Activated CD4-positive, alpha-beta T cell treated with anti-CD3 and anti-CD28 coated beads, Interleukin-2, Interleukin-6, amounts not matched to agents 100 ng/mL and 50 ng/mL, durations not matched to agents 16 hours and 8 hours (primary cell): ENCODE measurements around the gene RNU6-1.

Experiments
- DNase-seq: peaks from one replicate; pipeline ENCODE4 v3.0.0-alpha.2; 2020

Gene RNU6-1

DNA sequence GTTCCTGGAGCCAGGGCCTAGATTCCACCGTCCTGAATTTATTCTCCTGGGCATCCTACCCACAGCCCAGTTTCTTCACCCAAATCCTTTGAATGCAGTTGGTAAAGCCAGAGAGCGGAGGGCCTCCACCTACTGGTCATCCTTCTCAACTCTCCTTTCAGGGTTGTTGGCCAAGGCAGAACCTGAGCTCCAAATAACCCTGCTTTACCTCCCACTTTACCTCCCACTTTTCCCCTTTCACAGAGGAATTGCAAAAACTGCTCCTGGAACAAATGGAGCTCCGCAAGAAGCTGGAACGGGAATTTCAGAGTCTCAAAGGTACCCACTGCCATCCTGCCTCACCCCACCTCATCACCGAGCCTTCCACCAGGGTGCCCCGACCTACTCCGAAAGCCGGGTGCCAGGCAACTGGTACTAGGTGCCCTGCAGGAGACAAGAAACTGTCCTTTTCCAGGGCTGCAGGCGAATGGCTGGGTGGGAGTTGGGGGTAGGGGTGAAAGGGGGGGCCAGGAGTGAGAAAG, 7.8 kb downstream of the RNU6-1 start:
- DNase-seq: no peak

DNA sequence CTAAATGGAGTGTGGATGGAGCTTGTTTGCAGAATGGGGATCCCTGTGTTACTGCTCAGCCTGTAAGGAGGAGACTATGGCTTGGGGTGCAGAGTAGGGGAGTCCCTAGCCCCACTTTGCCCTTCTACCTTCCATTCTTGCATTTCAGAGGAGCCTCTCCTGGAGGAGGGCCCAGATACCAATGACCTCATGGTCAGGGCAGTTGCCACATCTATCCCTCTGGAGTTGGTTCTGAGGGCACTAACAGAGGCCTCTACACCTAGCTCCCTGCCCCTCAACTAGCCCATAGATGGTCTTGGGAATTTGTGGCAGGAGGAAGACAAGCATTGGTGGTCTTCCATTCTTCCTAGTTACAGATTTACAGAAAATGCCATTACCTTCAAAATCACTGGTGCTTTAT, 8.5 kb downstream of the RNU6-1 start:
- no peak for DNase-seq

DNA sequence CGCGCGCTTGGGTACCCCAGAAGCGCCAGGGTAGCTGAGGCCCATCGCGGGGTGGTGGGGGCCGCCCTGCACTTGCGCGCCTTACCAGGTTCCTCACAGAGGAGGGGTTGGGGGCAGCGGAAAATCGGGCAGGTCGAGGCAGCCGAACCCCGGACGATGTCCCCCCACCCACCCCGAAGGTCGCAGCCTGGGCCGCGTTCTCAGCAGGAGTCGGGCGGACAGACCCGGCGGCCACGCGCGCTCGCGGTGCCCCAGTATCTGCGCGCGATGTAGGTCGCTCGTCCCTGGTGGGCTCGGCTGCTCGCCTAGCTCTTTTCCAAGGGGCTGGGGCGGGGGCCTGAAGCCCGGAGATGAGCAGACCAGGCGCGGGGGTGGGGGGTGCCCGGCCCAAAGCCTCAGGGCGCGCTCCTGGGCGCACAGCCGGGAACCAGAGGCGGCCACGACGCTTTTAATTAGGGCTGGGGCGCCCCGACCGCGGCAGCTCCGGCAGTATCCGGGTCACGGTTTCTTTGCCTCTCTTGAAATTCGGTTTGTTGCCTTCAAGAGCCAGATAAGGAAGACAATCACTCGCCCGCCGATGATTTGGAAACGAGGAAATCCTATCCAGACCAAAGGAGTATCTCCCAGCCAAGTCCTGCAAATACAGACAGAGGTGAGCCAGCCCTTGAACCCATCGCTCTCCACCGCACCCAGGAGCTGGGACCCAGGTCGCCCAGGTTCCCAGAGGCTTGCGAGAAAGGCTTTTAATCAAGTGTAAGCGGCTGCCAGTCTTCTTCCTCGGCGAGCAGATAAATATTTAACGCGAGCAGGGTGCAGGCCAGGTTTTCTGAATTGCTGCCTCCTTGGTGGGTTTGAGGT, 10.0 kb downstream of the RNU6-1 start:
- no peak for DNase-seq

DNA sequence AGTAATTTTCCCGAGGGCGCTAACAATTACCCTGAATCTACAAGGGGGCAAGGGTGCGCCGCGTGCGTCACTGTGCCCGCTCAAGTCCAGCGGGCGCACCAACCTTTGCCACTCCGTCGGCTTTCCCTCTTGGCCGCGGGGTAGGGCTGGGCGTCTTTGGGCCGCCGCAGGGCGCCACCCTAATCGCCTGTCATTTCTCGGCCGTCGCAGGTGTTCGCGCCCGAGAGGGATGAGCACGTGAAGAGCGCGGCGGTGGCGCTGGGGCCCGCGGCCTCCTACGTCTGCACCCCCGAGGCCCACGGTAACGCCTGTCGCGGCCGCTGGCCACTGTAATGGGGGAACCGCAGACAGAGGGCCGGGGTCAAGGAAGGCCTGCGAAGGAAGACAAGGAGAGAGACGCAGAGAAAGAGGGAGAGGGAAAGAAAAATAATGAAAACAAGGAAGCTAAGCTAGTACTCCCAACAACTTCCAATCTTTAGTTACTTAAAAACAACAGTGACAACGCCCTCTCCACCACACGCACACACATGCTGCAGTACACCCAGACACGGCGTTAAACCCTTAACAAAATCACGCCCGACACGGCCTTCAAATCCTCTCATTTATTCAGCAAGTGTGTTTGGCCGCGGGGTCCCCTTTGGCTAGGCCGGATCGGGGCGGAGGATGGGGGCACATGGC, 10.7 kb downstream of the RNU6-1 start:
- DNase-seq: no peak

DNA sequence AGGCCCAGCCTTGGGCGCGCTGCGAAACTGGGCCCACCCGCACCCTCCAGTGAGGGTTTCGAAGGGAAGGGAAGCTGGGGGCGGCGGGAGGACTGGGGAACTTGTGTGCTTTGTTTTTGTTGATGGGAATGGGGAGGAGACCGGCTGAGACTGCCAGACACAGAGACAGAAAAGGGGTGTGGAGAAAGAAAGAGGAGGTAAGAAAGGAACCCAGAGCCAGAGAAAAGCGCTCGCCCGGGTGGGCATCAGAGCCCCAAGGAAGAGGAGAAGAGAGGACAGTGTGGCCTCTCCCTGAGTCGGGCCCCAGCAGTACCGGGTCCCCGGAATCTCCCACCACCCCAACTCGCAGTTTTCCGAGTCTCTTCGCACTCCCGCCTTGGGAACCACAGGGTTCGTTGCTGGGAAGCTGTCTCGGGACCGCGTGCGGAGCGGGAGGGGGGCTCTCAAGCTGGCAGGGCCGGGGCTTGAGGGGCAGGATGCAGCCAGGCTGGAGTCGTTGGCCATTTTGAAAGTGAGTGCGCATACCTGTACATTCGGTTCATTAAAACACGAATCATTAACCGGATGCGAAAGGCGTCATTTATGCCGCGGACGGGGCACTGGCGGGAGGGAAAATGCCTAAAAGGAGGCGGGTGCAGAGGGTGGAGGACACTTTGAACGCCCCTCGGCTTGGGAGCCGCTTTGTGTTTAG, 11.4 kb downstream of the RNU6-1 start:
- no peak for DNase-seq

DNA sequence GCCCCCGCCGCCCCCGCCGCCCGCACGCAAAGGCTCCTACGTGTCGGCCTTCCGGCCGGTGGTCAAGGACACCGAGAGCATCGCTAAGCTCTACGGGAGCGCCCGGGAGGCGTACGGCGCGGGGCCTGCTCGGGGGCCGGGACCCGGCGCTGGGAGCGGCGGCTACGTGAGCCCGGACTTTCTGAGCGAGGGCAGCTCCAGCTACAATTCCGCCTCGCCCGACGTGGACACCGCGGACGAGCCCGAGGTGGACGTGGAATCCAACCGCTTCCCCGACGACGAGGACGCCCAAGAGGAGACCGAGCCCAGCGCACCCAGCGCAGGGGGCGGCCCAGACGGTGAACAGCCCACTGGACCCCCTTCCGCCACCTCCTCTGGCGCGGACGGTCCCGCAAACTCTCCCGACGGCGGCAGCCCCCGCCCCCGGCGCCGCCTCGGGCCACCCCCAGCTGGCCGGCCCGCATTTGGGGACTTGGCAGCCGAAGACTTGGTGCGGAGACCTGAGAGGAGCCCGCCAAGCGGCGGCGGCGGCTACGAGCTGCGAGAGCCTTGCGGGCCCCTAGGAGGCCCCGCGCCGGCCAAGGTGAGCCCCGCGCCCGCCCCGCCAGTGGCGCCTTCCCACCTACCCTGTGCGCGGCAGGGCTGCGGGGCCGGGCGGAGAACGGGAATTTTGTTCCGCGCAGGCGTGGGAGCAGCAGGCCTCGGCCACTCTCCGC, 12.1 kb downstream of the RNU6-1 start:
- no peak for DNase-seq

DNA sequence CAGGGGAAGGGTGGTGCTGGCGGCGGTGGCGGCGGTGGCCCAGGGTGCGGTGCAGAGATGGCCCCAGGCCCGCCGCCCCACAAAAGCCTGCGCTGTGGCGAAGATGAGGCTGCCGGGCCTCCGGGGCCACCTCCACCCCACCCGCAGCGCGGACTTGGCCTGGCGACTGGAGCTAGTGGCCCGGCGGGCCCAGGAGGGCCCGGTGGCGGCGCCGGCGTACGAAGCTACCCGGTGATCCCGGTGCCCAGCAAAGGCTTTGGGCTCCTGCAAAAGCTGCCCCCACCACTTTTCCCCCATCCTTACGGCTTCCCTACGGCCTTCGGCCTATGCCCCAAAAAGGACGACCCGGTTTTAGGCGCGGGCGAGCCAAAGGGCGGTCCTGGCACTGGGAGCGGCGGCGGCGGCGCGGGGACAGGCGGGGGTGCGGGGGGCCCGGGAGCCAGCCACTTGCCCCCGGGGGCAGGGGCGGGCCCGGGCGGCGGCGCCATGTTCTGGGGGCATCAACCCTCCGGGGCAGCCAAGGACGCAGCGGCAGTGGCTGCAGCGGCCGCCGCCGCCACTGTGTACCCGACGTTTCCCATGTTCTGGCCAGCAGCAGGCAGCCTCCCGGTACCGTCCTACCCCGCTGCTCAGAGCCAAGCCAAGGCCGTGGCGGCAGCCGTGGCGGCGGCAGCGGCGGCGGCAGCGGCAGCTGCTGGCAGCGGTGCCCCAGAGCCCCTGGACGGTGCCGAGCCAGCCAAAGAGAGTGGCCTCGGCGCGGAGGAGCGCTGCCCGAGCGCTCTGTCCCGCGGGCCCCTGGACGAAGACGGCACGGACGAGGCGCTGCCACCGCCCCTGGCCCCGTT, 12.9 kb downstream of the RNU6-1 start:
- DNase-seq: no peak

DNA sequence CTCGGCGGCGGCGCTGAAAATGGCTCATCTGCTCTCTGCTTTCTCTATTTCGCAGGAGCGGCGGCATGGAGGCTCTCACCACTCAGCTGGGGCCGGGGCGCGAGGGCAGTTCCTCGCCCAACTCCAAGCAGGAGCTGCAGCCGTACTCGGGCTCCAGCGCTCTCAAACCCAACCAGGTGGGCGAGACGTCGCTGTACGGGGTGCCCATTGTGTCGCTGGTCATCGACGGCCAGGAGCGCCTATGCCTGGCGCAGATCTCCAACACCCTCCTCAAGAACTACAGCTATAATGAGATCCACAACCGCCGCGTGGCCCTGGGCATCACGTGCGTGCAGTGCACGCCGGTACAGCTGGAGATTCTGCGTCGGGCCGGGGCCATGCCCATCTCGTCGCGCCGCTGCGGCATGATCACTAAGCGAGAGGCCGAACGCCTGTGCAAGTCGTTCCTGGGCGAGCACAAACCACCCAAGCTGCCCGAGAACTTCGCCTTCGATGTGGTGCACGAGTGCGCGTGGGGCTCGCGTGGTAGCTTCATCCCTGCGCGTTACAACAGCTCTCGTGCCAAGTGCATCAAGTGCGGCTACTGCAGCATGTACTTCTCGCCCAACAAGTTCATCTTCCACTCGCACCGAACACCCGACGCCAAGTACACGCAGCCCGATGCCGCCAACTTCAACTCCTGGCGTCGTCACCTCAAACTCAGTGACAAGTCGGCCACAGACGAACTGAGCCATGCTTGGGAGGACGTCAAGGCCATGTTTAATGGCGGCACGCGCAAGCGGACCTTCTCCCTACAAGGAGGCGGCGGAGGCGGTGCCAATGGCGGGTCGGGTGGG, 13.7 kb downstream of the RNU6-1 start:
- DNase-seq: no peak

DNA sequence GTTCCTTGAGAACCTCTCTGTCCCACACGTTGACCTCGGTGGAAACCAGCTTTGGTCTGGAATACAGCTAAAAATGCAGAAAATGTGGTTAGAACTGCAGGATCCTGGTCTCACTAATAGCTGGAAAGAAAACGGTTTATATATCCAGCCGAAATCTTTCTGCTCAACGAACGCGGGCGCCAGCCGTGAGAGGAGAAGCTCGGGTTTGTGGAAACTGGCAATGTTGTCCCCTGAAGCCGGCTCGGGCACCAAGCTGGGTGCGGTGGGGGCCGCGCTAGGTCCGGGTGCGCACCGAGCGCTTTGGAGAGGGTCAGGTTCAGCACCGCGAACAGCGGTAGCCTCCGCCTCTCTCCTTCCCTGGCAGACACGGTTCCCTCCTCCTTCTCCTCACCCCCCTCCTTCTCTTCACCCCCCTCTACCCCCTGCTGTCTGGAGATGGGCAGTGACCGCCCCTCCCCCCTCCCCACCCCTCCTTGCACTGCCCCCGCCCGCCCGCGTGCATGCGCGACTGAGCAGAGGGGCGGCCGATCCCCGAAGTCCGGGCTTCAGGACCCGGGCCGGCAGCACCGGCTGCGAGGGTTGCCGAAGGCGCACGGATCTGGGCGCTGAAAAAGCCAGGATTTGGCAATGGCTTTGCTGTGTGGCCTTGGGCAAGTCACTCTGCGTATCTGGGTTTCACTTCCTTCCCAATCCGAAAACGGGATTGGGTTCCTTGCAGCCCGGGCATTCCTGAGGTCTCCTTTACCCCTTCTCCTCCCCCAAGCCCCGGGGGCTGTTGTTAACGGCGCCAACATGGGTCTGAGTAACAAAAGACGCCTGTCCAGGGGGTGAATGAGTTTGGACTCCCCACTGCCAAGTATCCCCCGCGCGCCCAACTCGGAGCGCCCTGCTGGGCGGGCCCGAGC, 14.6 kb downstream of the RNU6-1 start, which contains the start of gene SKOR1:
Gene SKOR1, plus strand, starts transcription at position 534 of the 905 bp plus-strand sequence. Its CDS starts 94 bp downstream, at position 628.
- DNase-seq: no peak

DNA sequence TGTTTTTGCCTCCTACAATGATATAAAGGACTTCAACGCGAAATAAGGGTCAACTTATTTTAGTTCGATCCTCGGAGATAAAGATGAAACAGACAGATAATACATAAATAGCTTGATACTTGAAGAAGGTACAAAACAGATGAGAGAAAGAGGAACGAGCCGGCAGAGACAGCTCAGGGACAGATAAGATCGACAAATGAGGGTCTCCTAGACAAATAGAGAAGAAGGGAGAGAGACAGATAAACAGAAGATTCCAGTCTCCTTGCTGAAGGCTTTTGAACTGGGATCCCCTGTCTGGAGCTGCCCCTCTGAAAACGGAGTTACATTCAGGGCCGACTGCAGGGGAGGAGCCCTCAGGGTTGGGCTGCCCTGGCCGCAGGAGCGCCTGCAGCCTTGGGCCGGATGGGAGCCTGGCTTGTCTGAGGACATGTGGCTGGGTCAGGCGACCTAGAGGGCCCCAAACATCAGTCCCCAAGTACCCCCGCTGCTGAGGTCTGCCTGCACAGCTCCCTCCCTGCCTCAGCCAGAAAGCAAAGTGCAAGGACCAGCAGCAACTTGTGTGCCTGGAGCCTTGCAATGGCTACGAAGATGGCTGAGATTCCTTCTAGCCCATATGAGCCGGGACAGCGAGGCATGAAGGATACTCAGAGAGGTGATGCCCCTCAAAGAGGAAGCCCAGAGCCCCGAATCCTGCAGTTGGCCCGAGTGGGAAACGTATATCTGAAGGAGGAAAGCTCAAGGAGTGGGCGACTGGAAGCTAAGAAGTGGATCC, 15.5 kb downstream of the RNU6-1 start:
- no peak for DNase-seq

DNA sequence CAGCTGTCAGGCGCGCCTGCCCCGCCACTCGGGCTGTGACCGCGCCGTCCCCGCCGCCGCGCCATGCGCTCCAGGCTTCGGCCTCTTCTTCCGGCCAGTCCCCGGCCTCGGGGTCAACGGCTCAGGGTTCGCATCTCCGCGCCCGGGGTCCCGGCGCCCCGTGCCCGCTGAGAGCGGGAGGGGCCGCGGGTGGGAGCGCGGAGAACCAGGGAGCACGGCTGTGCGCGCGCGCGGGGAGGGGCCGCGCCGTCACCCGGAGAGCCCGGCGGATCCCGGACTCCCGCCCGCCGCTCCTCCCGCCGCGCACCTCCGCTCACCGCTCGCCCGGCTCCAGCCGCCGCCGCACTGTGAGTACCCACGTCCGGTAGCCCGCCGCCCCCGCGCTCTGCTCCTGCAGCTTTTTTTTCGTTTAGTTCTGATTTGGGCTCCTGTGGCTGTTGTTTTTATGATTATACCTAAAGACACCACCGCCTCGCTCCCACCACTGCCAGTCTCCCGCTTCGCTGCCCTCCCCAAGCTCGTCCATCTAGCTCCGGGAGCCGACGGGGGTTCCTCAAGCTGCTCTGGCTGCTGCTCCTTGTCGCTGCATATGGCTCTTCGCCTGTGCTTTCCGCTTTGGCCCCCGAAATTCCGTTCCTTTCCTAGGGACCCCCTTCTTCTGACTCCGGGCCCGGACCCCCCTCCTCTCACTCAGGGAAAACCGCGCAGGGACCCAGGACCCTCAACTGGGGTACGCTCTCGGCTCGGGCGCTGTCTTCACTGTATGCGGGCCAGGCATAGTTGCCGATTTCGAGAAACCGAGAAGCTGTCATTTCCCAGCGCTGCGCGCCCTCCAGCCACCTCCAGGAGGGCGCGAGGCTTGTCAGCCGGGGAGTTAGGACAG, 16.3 kb downstream of the RNU6-1 start:
- DNase-seq: no peak

DNA sequence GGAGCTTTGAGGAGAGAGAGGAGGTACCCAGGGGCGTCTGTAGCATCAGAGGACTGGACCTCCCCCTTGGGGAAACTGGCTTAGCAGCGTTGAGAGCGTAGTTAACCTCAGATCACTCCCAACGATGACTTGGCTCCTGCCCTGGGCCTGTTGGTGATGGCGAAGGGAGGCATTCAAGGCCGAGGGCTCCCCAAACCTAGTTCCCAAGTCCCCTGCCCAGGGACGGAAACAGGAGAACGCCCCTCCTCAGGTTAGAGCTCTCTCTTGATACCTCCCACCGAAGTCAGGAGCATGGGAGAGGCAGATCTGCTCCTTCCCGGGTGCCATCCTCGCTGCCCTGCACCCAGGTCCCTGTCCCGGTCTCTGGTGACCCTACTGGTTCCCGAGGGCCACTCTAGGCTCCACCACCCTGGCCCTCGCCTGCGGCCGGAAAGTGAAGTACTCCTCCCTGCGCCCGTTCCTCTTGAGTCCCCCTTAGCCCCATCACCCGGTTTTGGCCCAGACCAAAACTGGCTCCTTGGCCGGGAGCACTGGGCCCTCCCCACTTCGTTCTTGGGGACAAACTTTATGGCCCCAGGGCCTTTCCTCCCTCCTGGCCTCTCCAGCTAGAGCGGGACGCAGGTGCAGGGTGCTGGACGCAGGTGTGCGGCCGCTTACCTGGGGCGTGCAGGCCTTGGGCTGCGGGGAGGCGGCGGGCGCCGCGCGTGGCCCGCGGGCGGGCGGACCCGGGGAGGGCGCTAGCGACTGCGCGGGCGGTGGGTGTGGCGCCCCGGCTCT, 17.1 kb downstream of the RNU6-1 start:
- DNase-seq: no peak

DNA sequence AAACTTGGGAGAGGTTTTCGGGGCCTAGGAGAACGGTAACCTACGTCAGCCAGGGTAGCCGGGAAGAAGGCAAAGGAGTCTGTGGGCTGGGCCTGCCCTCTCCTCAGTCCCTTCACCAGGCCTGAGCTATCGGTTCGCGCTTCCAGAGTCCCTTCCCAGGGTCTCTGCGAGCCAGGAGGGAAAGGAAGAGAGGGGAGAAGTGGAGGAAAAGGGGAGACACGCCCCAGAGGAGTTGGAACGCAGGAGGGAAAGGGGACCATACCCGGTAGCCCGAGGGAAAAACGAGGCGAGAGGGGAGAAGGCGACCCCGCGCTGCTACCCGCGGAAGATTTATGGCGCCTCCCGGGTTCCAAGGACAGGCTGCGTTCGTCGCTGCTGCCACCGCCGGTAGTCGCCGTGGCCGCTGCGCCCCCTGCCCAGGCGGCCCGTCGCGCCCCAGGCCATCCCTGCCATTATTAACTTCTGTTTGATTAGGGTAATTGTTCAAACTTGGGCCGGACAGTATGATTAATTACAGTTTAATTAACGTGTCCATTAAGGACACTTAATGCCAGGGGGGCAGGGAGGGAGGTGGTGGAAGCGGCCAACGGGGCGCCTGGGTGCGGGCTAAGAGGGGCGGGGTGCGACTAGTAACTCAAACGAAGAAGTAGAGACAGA, 17.9 kb downstream of the RNU6-1 start:
- DNase-seq: no peak

DNA sequence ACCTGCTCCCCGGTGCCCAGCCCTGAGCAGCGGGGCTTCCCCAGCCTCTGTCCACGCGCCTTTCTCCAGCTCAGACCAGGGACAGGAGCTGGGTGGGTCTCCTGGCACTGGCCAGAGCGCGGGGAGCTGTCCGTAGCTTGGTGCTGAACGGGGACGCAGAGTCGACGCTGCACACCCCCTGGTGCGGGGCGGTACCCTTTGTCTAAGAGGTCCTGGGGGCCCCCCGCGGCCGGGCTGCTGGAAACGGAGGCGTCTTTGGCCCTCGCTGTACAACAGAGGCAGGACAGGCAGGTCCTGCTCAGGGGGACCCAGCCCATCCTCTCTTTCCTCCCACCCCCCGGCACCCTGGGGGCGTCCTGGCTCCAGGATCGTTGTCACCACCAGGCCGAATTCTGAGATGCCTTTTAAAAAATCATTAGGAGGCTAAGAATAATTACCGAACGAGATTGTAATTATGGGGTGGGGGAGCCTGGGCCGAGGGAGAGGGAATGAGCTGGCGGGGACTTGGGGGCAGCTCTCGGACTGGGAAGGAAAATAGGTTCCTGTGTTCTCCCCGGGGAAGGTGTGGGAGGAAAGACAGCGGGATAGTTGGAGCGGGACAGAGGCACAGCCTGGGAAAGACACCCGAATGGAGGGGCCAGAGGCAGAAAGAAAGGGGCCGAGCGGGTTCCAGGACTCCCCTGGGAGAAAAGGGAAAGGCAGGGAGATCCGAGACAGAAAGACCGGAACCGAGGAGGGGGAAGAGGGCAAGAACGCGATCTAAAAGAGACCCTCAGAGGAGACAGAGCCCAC, 18.7 kb downstream of the RNU6-1 start:
- DNase-seq: no peak

DNA sequence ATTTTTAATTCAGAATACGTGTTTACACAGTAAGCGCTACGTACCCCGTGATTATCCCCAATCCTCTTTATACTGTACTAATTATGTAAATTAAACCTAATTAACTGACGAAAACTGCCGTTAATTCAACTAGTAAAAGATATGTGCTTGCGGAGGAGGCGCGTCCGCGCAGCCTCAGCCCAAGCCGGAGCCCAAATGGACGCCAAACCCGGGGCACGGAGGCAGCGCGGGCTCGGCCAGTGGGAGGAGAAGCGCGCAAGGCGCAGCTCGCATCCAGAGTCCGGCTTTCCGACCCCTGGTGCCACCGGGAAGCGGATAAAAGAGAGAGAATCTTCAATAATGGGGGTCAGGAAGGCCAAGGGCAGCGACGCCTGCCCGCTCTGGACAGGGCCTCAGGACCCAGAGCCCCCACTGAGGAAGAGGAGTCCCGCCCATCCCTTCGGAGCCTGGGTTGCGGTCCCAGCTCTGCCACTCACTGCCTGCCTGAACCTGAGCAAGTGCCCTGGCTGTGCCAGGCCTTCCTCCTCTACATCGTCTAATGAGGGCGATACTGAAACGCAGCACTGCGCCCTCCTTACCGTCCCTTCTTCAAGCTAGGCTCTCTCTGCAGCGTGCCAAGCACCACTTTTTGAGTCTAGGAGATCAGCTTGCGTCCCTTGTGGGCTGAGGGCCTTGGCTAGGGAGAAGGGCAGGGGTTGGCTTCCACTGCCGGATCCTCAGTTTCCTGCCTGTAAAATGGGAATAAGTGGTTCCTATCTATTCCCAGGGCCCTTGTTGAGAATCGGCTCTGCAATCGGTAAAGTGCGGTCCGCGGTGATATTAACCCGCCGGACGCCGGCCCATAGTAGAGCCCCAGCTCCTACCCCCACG, 19.5 kb downstream of the RNU6-1 start:
- no peak for DNase-seq
